Immature natural killer cell (primary cell): Measurements from ENCODE around the gene TAS1R2. TPM values are rescaled to one million over a fixed set of nuclear protein-coding genes. Genes with fewer than 3 reads are reported as not detected.

Source experiments
- DNase-seq, 3 donors: peaks; one replicate each; pipeline ENCODE4 v3.0.0; 2022; ENCODE audit warnings: mixed read lengths in 1 of 3
- H3K27ac Mint-ChIP-seq, 6 donors: one replicate each; pipeline ENCODE4 v1.8.0; 2020; ENCODE audit warnings: mixed read lengths in 6 of 6, mild to moderate bottlenecking in 5 of 6, inconsistent platforms in 4 of 6, moderate library complexity in 3 of 6
- H3K27me3 Mint-ChIP-seq, 3 donors: one replicate each; pipeline ENCODE4 v1.8.0; 2020 to 2021; ENCODE audit warnings: low read depth in 3 of 3, mild to moderate bottlenecking in 3 of 3, mixed read lengths in 3 of 3, moderate library complexity in 3 of 3, inconsistent platforms in 1 of 3
- H3K36me3 Mint-ChIP-seq, 3 donors: one replicate each; pipeline ENCODE4 v1.8.0; 2020; ENCODE audit warnings: mixed read lengths in 3 of 3, inconsistent platforms in 2 of 3, mild to moderate bottlenecking in 2 of 3
- H3K4me1 Mint-ChIP-seq, 2 donors: one replicate each; pipeline ENCODE4 v1.8.0; 2020; ENCODE audit warnings: inconsistent platforms in 2 of 2, mild to moderate bottlenecking in 2 of 2, mixed read lengths in 2 of 2, moderate library complexity in 1 of 2
- H3K4me3 Mint-ChIP-seq, 5 donors: one replicate each; pipeline ENCODE4 v1.8.0; 2020; ENCODE audit warnings: mild to moderate bottlenecking in 5 of 5, mixed read lengths in 5 of 5, inconsistent platforms in 3 of 5, moderate library complexity in 3 of 5
- H3K9me3 Mint-ChIP-seq, 6 donors: one replicate each; pipeline ENCODE4 v1.8.0; 2020; ENCODE audit warnings: mild to moderate bottlenecking in 6 of 6, mixed read lengths in 6 of 6, inconsistent platforms in 4 of 6, moderate library complexity in 3 of 6
- polyA plus RNA-seq, 3 donors: library from polyadenylated mRNA; unstranded; fragments of 300-500 nt; fragmentation: Illumina TruSeq; gene quantifications; one replicate each; pipeline ENCODE4 v1.2.3, GENCODE V29; 2021

TAS1R2 gene
- polyA plus RNA-seq, 3 donors from 2014 or later: not detected

GRCh38 chr1:18869847-18870594, 10.6 kb upstream of the TAS1R2 start:
- Mint-ChIP-seq H3K27ac (peak overlapping the region in 1 of 6 donors; percentile 36), H3K36me3 (no peaks in the 10 kb centered on the region), H3K4me3 (no peak overlapping the region), H3K4me1 (no peaks in the 10 kb centered on the region), H3K27me3 (peaks cover 1 to 2% (median 2%) of the 10 kb centered on the region in 3 donors), H3K9me3 (no peaks in the 10 kb centered on the region)
- no peak for DNase-seq

- Mint-ChIP-seq H3K27ac (no peak overlapping the region), H3K27me3 (peaks cover 2 to 4% (median 3%) of the 10 kb centered on the region in 3 donors), H3K4me3 (no peak overlapping the region), H3K36me3 (no peaks in the 10 kb centered on the region), H3K9me3 (no peaks in the 10 kb centered on the region), H3K4me1 (no peaks in the 10 kb centered on the region)
- DNase-seq: no peak
Observed at GRCh38 chr1:18868801-18869424, 9.5 kb upstream of the TAS1R2 start.

- no peaks in the 10 kb centered on the region for H3K36me3 Mint-ChIP-seq
- peaks cover 2 to 4% (median 3%) of the 10 kb centered on the region in 3 donors for H3K27me3 Mint-ChIP-seq
- H3K9me3 Mint-ChIP-seq: no peaks in the 10 kb centered on the region
- H3K4me3 Mint-ChIP-seq: no peak overlapping the region
- no peak for DNase-seq
- H3K27ac Mint-ChIP-seq: no peak overlapping the region
- H3K4me1 Mint-ChIP-seq: no peaks in the 10 kb centered on the region
Observed at GRCh38 chr1:18868354-18868753, 8.9 kb upstream of the TAS1R2 start.

GRCh38 chr1:18866846-18867245, 7.4 kb upstream of the TAS1R2 start:
- H3K36me3 Mint-ChIP-seq: no peaks in the 10 kb centered on the region

GRCh38 chr1:18866314-18866713, 6.9 kb upstream of the TAS1R2 start:
- H3K9me3 Mint-ChIP-seq: no peaks in the 10 kb centered on the region
- DNase-seq: no peak
- no peaks in the 10 kb centered on the region for H3K36me3 Mint-ChIP-seq
- H3K27ac Mint-ChIP-seq: no peak overlapping the region
- H3K4me1 Mint-ChIP-seq: no peaks in the 10 kb centered on the region
- peaks cover 2 to 7% (median 2%) of the 10 kb centered on the region in 3 donors for H3K27me3 Mint-ChIP-seq
- H3K4me3 Mint-ChIP-seq: no peak overlapping the region

More at GRCh38 chr1:18866846-18867245, 7.4 kb upstream of the TAS1R2 start:
- DNase-seq: no peak
- peaks cover 2 to 7% (median 2%) of the 10 kb centered on the region in 3 donors for H3K27me3 Mint-ChIP-seq
- H3K27ac Mint-ChIP-seq: no peak overlapping the region
- no peak overlapping the region for H3K4me3 Mint-ChIP-seq
- H3K4me1 Mint-ChIP-seq: no peaks in the 10 kb centered on the region
- no peaks in the 10 kb centered on the region for H3K9me3 Mint-ChIP-seq

- H3K27me3 Mint-ChIP-seq: peaks cover 2 to 7% (median 2%) of the 10 kb centered on the region in 3 donors
- no peaks in the 10 kb centered on the region for H3K9me3 Mint-ChIP-seq
- H3K27ac Mint-ChIP-seq: no peak overlapping the region
- no peaks in the 10 kb centered on the region for H3K36me3 Mint-ChIP-seq
- no peaks in the 10 kb centered on the region for H3K4me1 Mint-ChIP-seq
- no peak overlapping the region for H3K4me3 Mint-ChIP-seq
- no peak for DNase-seq
Observed at GRCh38 chr1:18865176-18865575, 5.7 kb upstream of the TAS1R2 start.

- H3K27me3 Mint-ChIP-seq: peaks cover 0 to 5% (median 2%) of the 10 kb centered on the region in 3 donors
- no peaks in the 10 kb centered on the region for H3K36me3 Mint-ChIP-seq
Observed at GRCh38 chr1:18861590-18861989, 2.1 kb upstream of the TAS1R2 start.

GRCh38 chr1:18861082-18861481, 1.6 kb upstream of the TAS1R2 start:
- peaks cover under 1 to 6% (median 2%) of the 10 kb centered on the region in 3 donors for H3K27me3 Mint-ChIP-seq
- H3K4me1 Mint-ChIP-seq: no peaks in the 10 kb centered on the region

More at GRCh38 chr1:18861590-18861989, 2.1 kb upstream of the TAS1R2 start:
- DNase-seq: no peak
- no peaks in the 10 kb centered on the region for H3K4me1 Mint-ChIP-seq
- H3K4me3 Mint-ChIP-seq: no peak overlapping the region
- H3K27ac Mint-ChIP-seq: no peak overlapping the region
- no peaks in the 10 kb centered on the region for H3K9me3 Mint-ChIP-seq

GRCh38 chr1:18858070-18858688, 1.3 kb downstream of the TAS1R2 start:
- DNase-seq: peak in 2 of 3 donors; percentile 30 to 37
- Mint-ChIP-seq H3K27ac (no peak overlapping the region), H3K36me3 (no peaks in the 10 kb centered on the region), H3K27me3 (peaks cover 2 to 8% (median 3%) of the 10 kb centered on the region in 3 donors), H3K4me3 (no peak overlapping the region), H3K4me1 (no peaks in the 10 kb centered on the region), H3K9me3 (no peaks in the 10 kb centered on the region)

More at GRCh38 chr1:18861082-18861481, 1.6 kb upstream of the TAS1R2 start:
- Mint-ChIP-seq H3K4me3 (no peak overlapping the region), H3K27ac (no peak overlapping the region), H3K9me3 (no peaks in the 10 kb centered on the region), H3K36me3 (no peaks in the 10 kb centered on the region)
- DNase-seq: no peak

- Mint-ChIP-seq H3K9me3 (no peaks in the 10 kb centered on the region), H3K27me3 (peaks cover 2 to 6% (median 3%) of the 10 kb centered on the region in 3 donors), H3K4me3 (no peak overlapping the region), H3K4me1 (no peaks in the 10 kb centered on the region), H3K36me3 (no peaks in the 10 kb centered on the region), H3K27ac (no peak overlapping the region)
- no peak for DNase-seq
Observed at GRCh38 chr1:18856435-18856834, 3.0 kb downstream of the TAS1R2 start.

GRCh38 chr1:18855573-18855972, 3.9 kb downstream of the TAS1R2 start:
- Mint-ChIP-seq H3K27me3 (peaks cover 2 to 6% (median 3%) of the 10 kb centered on the region in 3 donors), H3K36me3 (no peaks in the 10 kb centered on the region), H3K9me3 (no peaks in the 10 kb centered on the region), H3K4me1 (no peaks in the 10 kb centered on the region), H3K27ac (no peak overlapping the region), H3K4me3 (no peak overlapping the region)
- no peak for DNase-seq

GRCh38 chr1:18854331-18855025, 5.0 kb downstream of the TAS1R2 start:
- no peak for DNase-seq
- no peak overlapping the region for H3K27ac Mint-ChIP-seq
- no peaks in the 10 kb centered on the region for H3K36me3 Mint-ChIP-seq
- peaks cover 2 to 6% (median 3%) of the 10 kb centered on the region in 3 donors for H3K27me3 Mint-ChIP-seq
- no peaks in the 10 kb centered on the region for H3K9me3 Mint-ChIP-seq
- no peaks in the 10 kb centered on the region for H3K4me1 Mint-ChIP-seq
- no peak overlapping the region for H3K4me3 Mint-ChIP-seq

- peaks cover 2 to 8% (median 3%) of the 10 kb centered on the region in 3 donors for H3K27me3 Mint-ChIP-seq
- no peaks in the 10 kb centered on the region for H3K4me1 Mint-ChIP-seq
- no peak overlapping the region for H3K27ac Mint-ChIP-seq
- H3K4me3 Mint-ChIP-seq: no peak overlapping the region
- H3K9me3 Mint-ChIP-seq: no peaks in the 10 kb centered on the region
- H3K36me3 Mint-ChIP-seq: no peaks in the 10 kb centered on the region
- no peak for DNase-seq
Observed at GRCh38 chr1:18852501-18852900, 7.0 kb downstream of the TAS1R2 start.
